Panc1 (cell line): ENCODE results near the gene PRKCA. TPM values are rescaled to one million over a fixed set of nuclear protein-coding genes. Genes with fewer than 3 reads are reported as not detected.

Experiments
- ATAC-seq: fragments of 200-7000 bp; cut with Tn5 transposase; 2 replicates; pipeline ENCODE4 v1.9.1; 2020; ENCODE audit warnings: mild to moderate bottlenecking, moderate library complexity
- BruUV-seq: library from RNA; stranded (reverse); fragments of 400-500 nt; replicated peaks from 2 replicates; lab custom pipeline; 2021; lab: Mats Ljungman, UMichigan
- CTCF ChIA-PET: fragments of 300-600 bp; sonication (Branson Sonifier 250); formaldehyde crosslinking; loops from one replicate; lab custom pipeline; 2022; ENCODE audit warnings: antibody characterized with exemption; lab: Charles Lee
- POLR2A ChIA-PET: fragments of 300-600 bp; sonication (Branson Sonifier 250); formaldehyde crosslinking; loops from one replicate; lab custom pipeline; 2022; ENCODE audit warnings: antibody characterized with exemption; lab: Charles Lee
- DNase-seq: peaks from one replicate; pipeline ENCODE4 v3.0.0-alpha.2; 2010; ENCODE audit warnings: low read depth, low spot score
- H3K27ac ChIP-seq: 2 replicates; pipeline ENCODE4 v1.5.1; 2011; ENCODE audit warnings: mild to moderate bottlenecking, low read length, inconsistent platforms
- H3K27me3 ChIP-seq: fragments of 200-500 bp; sonication (Bioruptor generic); 2 replicates; pipeline ENCODE4 v1.6.0; 2014; ENCODE audit warnings: low read length, inconsistent platforms; ENCODE audit not compliant: control insufficient read depth, insufficient read depth
- H3K36me3 ChIP-seq: fragments of 200-500 bp; sonication (Bioruptor generic); 2 replicates; pipeline ENCODE4 v1.5.1; 2014; ENCODE audit warnings: inconsistent platforms, mild to moderate bottlenecking, low read length, moderate library complexity; ENCODE audit not compliant: control insufficient read depth, insufficient read depth
- H3K4me1 ChIP-seq: 2 replicates; pipeline ENCODE4 v1.5.1; 2011; ENCODE audit warnings: inconsistent platforms, mild to moderate bottlenecking, low read length, moderate library complexity; ENCODE audit not compliant: control insufficient read depth, insufficient read depth
- H3K4me3 ChIP-seq, 2 experiments: 2 replicates each; pipeline ENCODE4 v1.5.1; 2011 to 2012; ENCODE audit warnings: low read depth in 2 of 2, low read length in 2 of 2, mild to moderate bottlenecking in 2 of 2, inconsistent platforms in 1 of 2, moderate library complexity in 1 of 2
- H3K9me3 ChIP-seq: fragments of 200-500 bp; sonication (Bioruptor generic); 2 replicates; pipeline ENCODE4 v1.5.1; 2014; ENCODE audit warnings: low read depth, mild to moderate bottlenecking, inconsistent platforms, low read length, moderate library complexity; ENCODE audit not compliant: control insufficient read depth, insufficient read depth
- POLR2AphosphoS5 ChIP-seq: IDR thresholded peaks from 2 replicates; pipeline ENCODE4 v1.6.1; 2012; ENCODE audit warnings: mild to moderate bottlenecking, low read depth, low read length, moderate library complexity
- SIN3A ChIP-seq: IDR thresholded peaks from 2 replicates; pipeline ENCODE4 v1.6.1; 2012; ENCODE audit warnings: low read depth, mild to moderate bottlenecking, low read length, moderate library complexity, borderline replicate concordance; ENCODE audit not compliant: insufficient read depth
- TCF7L2 ChIP-seq: IDR thresholded peaks from 2 replicates; pipeline ENCODE4 v1.6.1; 2011; ENCODE audit warnings: mild to moderate bottlenecking, low read depth, low read length, inconsistent platforms
- in situ Hi-C: cut with HindIII; loops from 2 replicates; pipeline ENCODE4 v1.10.0; 2016; ENCODE audit warnings: low sequenced_read_pairs, low pct_unique_long_range_greater_than_20kb
- intact Hi-C: fragments of 100-400 bp; cut with micrococcal nuclease; formaldehyde crosslinking; loops from one replicate; pipeline ENCODE4 v1.10.0; 2022; ENCODE audit not compliant: unreplicated experiment
- total RNA-seq: library from RNA; stranded (reverse); gene quantifications from one replicate; pipeline ENCODE4 v1.2.1, GENCODE V29; 2021; ENCODE audit not compliant: unreplicated experiment
- TF ChIP-seq, protein P1 (sequence below), 2 experiments: IDR thresholded peaks; 2 replicates each; pipeline ENCODE4 v1.6.1; 2011 to 2012; ENCODE audit warnings: low read depth in 2 of 2, control low read depth in 1 of 2, low read length in 1 of 2, mild to moderate bottlenecking in 1 of 2, moderate library complexity in 1 of 2; ENCODE audit not compliant: insufficient read depth in 1 of 2
- TF ChIP-seq, protein P2 (sequence below): fragments of 450-650 bp; IDR thresholded peaks from 2 replicates; pipeline ENCODE4 v1.5.1; 2017; ENCODE audit warnings: mild to moderate bottlenecking

PRKCA gene
- total RNA-seq, 1 experiment from 2014 or later: 53.0 TPM

- no TSS peak for BruUV-seq
- no peak for DNase-seq
- no peak for ATAC-seq
- POLR2A ChIA-PET: no interaction called here
- CTCF ChIA-PET: no interaction called here
- Histone ChIP-seq H3K9me3 (no peaks in the 10 kb centered on the region), H3K4me1 (no peaks in the 10 kb centered on the region), H3K27me3 (no peaks in the 10 kb centered on the region), H3K27ac (no peak overlapping the region), H3K36me3 (no peaks in the 10 kb centered on the region; the same call in none of the 2 replicates), H3K4me3 (no peak overlapping the region)
- in situ Hi-C loops (no loop called here), intact Hi-C loops (no loop called here)
- TF ChIP-seq, protein P1, sequence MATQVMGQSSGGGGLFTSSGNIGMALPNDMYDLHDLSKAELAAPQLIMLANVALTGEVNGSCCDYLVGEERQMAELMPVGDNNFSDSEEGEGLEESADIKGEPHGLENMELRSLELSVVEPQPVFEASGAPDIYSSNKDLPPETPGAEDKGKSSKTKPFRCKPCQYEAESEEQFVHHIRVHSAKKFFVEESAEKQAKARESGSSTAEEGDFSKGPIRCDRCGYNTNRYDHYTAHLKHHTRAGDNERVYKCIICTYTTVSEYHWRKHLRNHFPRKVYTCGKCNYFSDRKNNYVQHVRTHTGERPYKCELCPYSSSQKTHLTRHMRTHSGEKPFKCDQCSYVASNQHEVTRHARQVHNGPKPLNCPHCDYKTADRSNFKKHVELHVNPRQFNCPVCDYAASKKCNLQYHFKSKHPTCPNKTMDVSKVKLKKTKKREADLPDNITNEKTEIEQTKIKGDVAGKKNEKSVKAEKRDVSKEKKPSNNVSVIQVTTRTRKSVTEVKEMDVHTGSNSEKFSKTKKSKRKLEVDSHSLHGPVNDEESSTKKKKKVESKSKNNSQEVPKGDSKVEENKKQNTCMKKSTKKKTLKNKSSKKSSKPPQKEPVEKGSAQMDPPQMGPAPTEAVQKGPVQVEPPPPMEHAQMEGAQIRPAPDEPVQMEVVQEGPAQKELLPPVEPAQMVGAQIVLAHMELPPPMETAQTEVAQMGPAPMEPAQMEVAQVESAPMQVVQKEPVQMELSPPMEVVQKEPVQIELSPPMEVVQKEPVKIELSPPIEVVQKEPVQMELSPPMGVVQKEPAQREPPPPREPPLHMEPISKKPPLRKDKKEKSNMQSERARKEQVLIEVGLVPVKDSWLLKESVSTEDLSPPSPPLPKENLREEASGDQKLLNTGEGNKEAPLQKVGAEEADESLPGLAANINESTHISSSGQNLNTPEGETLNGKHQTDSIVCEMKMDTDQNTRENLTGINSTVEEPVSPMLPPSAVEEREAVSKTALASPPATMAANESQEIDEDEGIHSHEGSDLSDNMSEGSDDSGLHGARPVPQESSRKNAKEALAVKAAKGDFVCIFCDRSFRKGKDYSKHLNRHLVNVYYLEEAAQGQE (IDR thresholded peaks at IDR 0.05; ENCODE audit: insufficient read depth in 1 of 2, low read depth in 2 of 2, low read length in 1 of 2): no peak
- TF ChIP-seq POLR2AphosphoS5 (no peak), TCF7L2 (no peak), SIN3A (no peak)
- TF ChIP-seq, protein P2, sequence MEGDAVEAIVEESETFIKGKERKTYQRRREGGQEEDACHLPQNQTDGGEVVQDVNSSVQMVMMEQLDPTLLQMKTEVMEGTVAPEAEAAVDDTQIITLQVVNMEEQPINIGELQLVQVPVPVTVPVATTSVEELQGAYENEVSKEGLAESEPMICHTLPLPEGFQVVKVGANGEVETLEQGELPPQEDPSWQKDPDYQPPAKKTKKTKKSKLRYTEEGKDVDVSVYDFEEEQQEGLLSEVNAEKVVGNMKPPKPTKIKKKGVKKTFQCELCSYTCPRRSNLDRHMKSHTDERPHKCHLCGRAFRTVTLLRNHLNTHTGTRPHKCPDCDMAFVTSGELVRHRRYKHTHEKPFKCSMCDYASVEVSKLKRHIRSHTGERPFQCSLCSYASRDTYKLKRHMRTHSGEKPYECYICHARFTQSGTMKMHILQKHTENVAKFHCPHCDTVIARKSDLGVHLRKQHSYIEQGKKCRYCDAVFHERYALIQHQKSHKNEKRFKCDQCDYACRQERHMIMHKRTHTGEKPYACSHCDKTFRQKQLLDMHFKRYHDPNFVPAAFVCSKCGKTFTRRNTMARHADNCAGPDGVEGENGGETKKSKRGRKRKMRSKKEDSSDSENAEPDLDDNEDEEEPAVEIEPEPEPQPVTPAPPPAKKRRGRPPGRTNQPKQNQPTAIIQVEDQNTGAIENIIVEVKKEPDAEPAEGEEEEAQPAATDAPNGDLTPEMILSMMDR: no peak
These were observed 487.6 kb downstream of the PRKCA start for GRCh38 chr17:66789961-66790437.

DNA sequence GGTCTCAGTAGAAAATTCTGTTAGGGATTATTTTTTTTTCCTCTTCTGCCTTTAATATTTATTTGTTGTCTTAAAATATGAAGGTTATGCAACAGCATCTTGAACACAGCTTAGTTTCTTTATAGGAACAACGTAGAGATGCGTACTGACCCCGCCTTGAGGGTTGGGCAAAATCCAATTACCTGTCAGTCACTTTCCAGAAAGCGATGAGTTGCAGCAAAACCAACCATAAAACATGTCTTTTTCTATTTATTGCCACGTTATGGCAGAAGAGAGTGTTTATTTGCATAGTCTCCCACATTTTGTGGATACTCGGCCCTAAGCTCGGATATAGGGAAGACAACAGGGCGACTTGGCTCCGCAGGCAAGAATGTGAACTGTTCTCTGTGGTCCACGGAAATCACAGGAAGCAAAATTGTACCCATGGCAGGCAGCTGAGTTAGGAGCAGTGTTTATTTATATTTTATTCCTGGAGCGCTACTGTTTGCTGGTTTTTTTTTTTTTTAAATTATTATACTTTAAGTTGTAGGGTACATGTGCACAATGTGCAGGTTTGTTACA is 488.2 kb downstream of the PRKCA start:
- no peaks in the 10 kb centered on the region; the same call in none of the 2 replicates for H3K36me3 ChIP-seq
- no peak overlapping the region for H3K4me3 ChIP-seq
- no peak overlapping the region for H3K27ac ChIP-seq
- BruUV-seq: no TSS peak
- no peaks in the 10 kb centered on the region for H3K9me3 ChIP-seq
- POLR2A ChIA-PET: no interaction called here
- DNase-seq (no peak), ATAC-seq (no peak)
- intact Hi-C loops (no loop called here), in situ Hi-C loops (no loop called here)
- H3K4me1 ChIP-seq: no peaks in the 10 kb centered on the region
- TF ChIP-seq, protein P2: no peak
- TF ChIP-seq TCF7L2: no peak
- no peak for TF ChIP-seq SIN3A
- TF ChIP-seq, protein P1 (IDR thresholded peaks at IDR 0.05; ENCODE audit: insufficient read depth in 1 of 2, low read depth in 2 of 2, low read length in 1 of 2): no peak
- no peak for TF ChIP-seq POLR2AphosphoS5
- CTCF ChIA-PET: no interaction called here
- no peaks in the 10 kb centered on the region for H3K27me3 ChIP-seq
